Hematopoietic multipotent progenitor cell treated with erythropoietin and hydrocortisone succinate and interleukin-3 and kit ligand, for 8 days (in vitro differentiated cells): ENCODE data around the gene SLC22A23.
A peak's percentile ranks its signal among the peaks of the same experiment; 100 is the strongest.

Experiments
- DNase-seq: peaks from one replicate; pipeline ENCODE4 v3.0.0-alpha.2; 2015

SLC22A23 gene

DNA sequence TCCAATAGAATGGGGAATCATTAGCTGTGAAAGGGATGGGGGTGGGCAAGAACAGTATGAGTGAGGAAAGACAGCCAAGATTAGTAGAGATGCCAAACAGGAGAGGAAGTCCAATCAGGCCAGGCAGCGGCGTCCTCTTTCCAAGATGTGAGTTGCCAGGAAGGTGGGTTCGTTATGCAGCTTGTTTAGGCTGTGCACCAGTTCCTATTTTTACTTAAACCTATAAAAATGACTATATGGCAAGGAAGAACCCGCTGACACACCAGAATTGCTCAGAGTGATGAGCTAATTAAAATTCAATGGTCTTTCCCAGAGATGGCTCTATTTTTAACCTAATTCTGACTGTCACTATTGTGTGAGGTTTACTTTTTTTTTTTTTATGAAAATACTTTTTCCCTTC, 88.2 kb downstream of the SLC22A23 start:
- DNase-seq, result no peak

GRCh38 chr6:3367630-3368029, 89.2 kb downstream of the SLC22A23 start:
- no peak for DNase-seq

GRCh38 chr6:3366596-3367413, 90.0 kb downstream of the SLC22A23 start:
- no peak for DNase-seq

- no peak for DNase-seq
Measured at GRCh38 chr6:3364391-3364790, 92.5 kb downstream of the SLC22A23 start.

DNA sequence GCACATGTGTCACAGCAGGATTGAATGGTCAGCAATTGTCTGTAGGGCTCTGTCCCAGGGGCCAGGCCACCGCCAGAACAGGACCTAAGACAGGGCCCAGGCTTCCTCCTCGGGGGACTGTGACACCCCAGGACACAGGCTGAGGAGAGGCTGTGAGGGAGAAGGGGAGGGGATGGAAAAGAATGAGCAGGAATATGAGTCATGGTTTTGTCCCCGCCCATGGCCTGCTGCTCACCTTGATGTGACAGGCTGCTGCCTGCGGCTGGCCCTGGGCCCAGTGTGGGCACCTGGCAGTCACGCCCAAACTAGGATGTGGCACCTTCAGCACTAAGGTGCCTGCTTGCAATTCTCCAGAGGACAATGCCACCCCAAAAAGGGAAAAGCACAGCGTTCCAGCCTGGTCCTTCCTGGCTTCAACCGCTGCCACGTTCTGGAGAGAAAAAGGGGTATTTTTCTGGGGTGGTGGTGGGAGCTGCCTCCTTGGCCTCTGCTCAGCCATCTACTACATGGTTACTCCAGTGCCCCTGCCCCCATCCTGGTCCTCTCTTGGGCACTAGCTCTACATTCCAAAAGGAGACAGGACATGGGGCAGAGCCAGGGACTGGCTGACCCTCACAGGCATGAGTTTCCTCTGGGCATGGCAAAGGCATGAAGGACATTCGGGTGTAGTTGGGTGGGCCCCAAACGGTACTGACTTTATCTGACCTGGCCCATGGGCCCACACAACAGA, 93.4 kb downstream of the SLC22A23 start:
- DNase-seq, result peak; percentile 64

DNA sequence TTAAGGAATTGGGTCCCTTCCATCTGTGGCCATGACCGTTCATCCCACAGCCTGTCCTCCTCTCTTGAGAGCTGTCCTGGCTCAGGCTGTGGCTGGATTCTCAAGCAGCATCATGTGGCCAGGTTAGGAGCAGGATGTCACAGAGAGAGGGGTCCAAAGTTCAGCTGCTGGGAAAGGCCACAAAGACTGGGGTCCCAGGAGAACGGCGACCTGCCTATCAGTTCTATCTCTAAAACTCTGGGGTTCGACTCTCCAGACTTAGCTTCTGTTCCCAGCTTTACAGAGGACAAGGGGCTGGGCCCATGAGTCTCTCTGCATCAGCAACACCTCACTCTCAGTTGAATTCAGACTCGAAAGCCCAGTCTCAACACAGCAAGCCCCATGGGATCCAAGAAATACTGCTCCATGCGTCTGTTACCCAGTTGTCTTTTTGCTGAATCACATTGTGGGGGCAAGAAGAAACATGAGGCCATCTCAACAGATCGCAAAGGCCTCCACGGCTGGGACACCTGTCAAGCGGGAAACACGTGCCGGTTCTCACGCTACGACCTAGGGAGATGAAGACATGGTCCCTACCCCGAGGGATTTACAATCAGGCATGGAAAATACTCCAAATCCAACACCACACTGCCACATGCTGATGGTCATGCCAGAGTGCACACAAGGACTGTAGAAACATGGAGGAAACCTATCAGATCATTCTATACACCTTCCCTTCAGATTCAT, 95.4 kb downstream of the SLC22A23 start:
- no peak for DNase-seq

GRCh38 chr6:3360727-3361045, 96.2 kb downstream of the SLC22A23 start:
- no peak for DNase-seq

GRCh38 chr6:3359973-3360726, 96.7 kb downstream of the SLC22A23 start:
- no peak for DNase-seq

- no peak for DNase-seq
Measured at GRCh38 chr6:3359101-3359752, 97.6 kb downstream of the SLC22A23 start.

- DNase-seq, result no peak
Measured at GRCh38 chr6:3358413-3359100, 98.3 kb downstream of the SLC22A23 start.

DNA sequence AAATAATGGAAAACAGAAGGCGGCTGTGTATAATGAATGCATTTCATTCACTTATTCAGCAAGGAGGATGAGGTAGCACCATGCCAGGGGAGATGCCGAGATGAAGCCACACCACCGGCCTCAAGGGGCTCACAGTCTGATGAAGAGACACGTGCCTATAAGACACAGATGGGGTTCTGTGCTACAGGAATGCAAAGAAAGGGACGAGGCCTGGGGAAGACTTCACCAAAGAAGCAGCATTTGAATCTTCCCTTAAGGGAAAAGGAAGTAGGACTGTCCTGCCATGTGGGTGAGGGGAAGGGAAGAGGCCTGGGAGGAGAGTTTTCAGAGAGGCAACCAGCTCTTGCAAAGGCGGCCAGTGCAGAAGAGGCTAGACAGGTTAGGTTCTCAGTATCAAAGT, 99.2 kb downstream of the SLC22A23 start:
- no peak for DNase-seq

DNA sequence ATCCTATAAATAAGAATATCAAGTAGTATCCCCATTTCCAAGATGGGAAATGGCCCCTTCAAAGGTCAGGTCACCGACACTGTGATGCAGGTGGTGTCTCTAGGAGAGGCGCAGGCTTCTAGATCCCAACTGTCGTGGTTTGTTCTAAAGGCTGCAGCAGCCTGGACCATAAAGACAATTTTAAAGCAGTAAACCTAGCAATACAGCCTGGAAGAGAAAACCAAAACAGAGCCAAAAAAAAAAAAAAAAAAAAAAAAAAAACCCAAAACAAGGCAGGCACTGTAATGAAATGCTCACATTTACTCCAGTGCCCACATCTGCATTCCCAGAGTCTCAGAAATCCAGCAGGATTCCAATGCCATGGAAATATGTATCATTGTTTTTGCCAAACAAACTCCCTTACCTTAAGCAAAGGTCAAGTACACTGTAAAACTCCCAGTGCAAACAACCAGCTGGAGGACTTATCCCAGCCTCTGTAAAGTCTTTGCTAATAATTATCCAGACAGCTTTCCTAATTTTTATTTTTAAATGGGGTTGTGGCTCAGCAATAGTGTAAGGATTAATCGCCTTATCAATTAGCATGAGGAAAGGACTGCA, 99.9 kb downstream of the SLC22A23 start:
- DNase-seq, result no peak

GRCh38 chr6:3356056-3356823, 100.6 kb downstream of the SLC22A23 start:
- DNase-seq, result peak; percentile 84

DNA sequence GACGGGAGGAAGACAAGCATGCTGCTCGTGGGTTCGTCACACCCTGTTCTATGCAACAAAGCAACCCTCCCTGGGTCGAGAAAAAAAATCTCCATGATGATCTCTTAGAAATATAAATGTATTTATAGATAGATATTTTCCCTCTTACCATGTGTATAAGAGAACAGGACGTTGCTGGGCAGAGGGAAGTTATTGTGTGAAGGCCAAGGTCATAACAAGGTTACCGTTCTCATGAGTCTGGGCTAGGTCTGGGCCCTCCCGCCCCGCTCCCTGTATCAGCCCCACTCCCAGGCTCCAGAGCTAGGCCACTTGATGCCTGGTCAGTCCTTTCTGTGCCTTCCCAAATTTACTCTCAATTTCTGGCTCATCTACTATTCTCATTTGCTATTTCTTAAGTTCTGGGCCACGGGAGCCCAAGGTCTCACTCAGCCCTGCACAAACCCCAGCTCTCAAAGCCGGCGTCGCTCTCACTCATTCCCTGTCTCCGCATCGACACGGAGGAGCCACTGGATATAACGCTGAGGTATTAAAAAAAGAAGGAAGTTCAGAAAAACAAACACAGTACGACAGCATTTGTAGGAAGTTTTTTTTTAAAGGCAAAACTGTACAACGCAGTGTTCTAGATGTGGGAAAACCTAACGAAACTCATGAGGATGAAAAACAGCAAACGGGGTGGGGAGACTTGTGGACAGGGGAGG, 101.3 kb downstream of the SLC22A23 start:
- DNase-seq, result no peak

DNA sequence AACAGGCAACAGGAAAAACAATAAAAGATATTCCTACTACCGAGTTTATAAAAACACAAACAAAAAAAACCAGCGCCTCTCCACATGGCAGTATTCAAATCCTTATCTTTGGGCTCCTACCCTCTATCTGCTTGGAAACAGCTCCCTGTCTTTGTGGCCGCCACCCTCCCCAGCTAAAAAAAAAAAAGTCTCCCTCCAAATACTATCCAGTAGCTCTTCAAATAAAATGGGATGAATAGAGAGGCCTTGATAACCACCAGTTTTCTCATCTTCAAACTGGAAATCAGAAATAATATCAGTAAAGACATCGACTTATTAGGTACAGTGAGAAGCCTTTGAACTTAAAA, 101.9 kb downstream of the SLC22A23 start:
- peak; percentile 92 for DNase-seq

GRCh38 chr6:3353939-3354338, 102.9 kb downstream of the SLC22A23 start:
- DNase-seq, result no peak

DNA sequence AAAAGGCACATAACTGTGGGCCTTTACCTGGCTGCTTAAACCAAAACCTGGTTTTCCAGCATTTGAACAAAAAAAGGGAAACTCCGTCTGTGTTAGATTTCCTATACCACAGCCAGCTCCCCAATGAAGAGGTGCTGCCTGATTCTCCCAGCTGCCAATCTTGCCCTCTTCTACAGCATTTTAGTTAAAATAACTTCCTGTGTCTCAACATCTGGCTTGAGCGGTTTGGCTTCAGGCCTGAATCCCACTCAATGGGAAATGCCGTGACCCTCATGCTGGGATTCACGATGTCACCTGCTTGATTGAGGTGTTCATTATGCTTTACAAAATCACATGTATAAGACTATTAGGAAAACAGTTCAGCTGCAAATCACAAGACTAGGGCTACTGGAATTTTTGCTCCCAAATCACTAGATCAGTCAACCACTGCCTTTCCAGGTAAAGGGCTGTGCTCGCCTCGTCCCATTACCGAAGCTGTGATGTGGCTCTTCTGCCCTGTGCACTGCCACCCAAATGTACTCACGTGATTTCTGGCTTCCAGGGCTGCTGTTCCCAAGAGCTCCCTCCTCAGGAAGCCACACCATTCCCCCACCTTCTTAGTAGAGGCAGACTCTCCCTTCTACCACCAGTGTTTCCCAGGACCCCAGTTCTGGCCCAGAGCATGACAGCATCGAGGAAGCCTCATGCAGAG, 103.5 kb downstream of the SLC22A23 start:
- DNase-seq, result no peak

DNA sequence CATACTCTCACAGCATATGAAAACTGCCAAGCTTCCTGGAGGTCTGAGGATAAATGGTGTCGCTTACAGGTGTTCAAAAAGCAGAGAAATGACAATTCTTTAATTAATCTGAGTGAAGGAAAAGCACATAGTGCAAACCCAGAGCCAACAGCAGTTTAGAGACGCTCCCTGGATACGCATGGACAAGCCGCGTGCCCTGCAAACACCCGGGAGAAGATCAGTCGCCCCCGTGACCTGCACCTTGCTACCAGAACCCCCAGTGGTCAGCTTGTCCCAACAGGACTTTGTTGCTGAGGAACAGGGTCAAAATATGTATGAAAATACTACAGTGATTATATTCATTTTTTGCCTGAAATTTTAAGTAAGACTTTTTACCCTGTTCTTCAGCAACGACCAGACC, 104.2 kb downstream of the SLC22A23 start:
- DNase-seq, result no peak

- no peak for DNase-seq
Measured at GRCh38 chr6:3351829-3352524, 104.9 kb downstream of the SLC22A23 start.
